ENCODE data around the gene MBD4.

GRCh38 chr3:129461022-129461421 is 21.3 kb upstream of the MBD4 start:
- TF ChIP-seq POLR2A (IDR thresholded peaks at IDR 0.05): no peak
- TF ChIP-seq, protein P1, sequence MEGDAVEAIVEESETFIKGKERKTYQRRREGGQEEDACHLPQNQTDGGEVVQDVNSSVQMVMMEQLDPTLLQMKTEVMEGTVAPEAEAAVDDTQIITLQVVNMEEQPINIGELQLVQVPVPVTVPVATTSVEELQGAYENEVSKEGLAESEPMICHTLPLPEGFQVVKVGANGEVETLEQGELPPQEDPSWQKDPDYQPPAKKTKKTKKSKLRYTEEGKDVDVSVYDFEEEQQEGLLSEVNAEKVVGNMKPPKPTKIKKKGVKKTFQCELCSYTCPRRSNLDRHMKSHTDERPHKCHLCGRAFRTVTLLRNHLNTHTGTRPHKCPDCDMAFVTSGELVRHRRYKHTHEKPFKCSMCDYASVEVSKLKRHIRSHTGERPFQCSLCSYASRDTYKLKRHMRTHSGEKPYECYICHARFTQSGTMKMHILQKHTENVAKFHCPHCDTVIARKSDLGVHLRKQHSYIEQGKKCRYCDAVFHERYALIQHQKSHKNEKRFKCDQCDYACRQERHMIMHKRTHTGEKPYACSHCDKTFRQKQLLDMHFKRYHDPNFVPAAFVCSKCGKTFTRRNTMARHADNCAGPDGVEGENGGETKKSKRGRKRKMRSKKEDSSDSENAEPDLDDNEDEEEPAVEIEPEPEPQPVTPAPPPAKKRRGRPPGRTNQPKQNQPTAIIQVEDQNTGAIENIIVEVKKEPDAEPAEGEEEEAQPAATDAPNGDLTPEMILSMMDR (IDR thresholded peaks at IDR 0.05): no peak
